22Rv1 (cell line): ENCODE data around the gene TCP11.

ENCODE experiments used
- ZFX ChIP-seq: fragments of 450-650 bp; IDR thresholded peaks from 2 replicates; pipeline ENCODE4 v1.6.1; 2017; ENCODE audit warnings: antibody characterized with exemption, borderline replicate concordance
- TF ChIP-seq, protein P1 (sequence below): fragments of 450-650 bp; IDR thresholded peaks from 2 replicates; pipeline ENCODE4 v1.5.1; 2017; ENCODE audit warnings: mild to moderate bottlenecking

DNA sequence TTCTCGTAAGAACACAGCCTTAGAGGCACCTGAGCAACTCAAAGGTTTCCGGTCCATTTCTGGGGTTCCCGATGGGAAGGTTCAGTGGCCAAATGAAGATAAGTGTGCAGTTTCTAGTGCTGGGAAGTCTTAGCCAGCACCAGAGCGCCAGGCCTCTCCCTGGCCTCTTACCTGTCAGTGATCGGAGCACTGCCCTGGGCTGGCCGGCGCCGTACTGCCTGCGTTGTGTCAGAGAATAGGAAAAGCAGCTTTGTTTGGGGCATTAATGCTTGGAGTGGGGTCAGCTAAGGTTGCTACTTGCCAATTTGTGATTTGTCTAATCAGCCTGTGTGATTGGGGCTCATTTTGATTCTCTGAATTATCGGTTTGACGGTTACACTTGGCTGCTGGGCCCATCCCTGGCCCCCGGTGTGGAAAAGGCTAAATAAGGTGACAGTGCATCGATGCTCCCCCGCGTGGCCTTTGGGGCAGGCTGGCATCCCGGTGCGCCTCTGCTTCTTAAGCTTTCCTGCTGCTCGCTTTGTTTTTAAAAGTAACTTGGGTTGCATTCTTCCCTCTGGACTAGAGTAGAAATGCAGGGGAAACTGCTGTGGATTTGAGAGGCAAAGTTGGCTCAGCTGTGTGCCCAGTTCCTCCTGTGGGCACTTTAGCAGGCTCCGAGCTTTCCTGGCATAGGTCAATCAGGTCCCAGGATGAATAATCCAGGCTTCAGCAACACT is 51.8 kb downstream of the TCP11 start:
- TF ChIP-seq, protein P1, sequence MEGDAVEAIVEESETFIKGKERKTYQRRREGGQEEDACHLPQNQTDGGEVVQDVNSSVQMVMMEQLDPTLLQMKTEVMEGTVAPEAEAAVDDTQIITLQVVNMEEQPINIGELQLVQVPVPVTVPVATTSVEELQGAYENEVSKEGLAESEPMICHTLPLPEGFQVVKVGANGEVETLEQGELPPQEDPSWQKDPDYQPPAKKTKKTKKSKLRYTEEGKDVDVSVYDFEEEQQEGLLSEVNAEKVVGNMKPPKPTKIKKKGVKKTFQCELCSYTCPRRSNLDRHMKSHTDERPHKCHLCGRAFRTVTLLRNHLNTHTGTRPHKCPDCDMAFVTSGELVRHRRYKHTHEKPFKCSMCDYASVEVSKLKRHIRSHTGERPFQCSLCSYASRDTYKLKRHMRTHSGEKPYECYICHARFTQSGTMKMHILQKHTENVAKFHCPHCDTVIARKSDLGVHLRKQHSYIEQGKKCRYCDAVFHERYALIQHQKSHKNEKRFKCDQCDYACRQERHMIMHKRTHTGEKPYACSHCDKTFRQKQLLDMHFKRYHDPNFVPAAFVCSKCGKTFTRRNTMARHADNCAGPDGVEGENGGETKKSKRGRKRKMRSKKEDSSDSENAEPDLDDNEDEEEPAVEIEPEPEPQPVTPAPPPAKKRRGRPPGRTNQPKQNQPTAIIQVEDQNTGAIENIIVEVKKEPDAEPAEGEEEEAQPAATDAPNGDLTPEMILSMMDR, result no peak
- TF ChIP-seq ZFX, result no peak
